Measurements from ENCODE around the gene ZFP64. TPM values are rescaled to one million over a fixed set of nuclear protein-coding genes. Genes with fewer than 3 reads are reported as not detected.

Gene ZFP64
- total RNA-seq, 1 donor from 2014 or later: 23.6 TPM

DNA sequence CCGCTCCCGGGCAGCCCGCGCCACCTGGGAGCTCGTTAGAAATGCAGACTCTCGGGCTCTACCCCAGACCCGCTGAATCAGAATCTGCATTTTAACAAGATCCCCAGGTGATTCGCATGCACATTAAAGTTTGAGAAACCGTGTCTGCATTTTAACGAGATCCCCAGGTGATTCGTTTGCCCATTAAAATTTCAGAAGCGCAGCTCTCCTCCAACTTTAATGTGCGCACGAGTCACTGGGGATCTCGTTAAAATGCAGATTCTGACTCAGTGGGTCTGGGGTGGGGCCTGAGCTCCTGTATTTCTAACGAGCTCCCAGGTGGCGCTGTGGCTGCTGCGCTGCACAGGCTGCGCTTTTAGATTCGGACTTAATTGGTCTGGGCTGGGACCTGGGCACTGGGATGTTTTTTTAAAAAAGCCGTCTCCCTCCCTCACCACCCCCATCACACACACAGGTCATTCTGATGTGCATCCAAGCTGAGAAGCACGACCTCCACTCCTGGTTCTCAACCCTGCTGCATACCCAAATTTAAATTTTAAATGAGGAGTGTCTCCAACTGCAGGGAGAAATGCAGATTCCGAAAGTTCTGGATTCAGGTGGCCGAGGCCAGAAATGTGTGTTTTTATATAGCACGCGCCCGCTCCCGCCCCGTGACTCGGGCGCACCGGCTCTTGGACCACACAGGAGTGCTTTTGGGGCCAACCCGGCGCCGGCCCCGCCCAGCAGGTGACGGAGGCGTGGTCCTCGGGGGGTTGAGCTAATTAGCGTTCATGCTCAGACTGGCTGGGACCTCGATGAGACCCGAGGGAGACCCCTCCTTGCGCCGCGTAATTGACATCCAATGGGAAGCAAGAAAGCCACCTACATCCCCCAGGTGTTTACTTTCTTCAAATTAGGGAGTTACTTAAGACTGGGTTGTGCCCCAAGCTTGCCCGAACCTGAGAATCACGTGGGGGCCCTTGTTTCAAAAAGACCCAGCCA, 85.8 kb downstream of the ZFP64 start:
- Mint-ChIP-seq H3K36me3 (no peaks in the 10 kb centered on the region), H3K27me3 (ENCODE audit: low read depth) (peaks cover 38% of the 10 kb centered on the region), H3K9me3 (no peaks in the 10 kb centered on the region), H3K4me1 (peaks cover 27% of the 10 kb centered on the region), H3K4me3 (peak overlapping the region; percentile 70), H3K27ac (no peak overlapping the region)
- TF ChIP-seq, protein P1, sequence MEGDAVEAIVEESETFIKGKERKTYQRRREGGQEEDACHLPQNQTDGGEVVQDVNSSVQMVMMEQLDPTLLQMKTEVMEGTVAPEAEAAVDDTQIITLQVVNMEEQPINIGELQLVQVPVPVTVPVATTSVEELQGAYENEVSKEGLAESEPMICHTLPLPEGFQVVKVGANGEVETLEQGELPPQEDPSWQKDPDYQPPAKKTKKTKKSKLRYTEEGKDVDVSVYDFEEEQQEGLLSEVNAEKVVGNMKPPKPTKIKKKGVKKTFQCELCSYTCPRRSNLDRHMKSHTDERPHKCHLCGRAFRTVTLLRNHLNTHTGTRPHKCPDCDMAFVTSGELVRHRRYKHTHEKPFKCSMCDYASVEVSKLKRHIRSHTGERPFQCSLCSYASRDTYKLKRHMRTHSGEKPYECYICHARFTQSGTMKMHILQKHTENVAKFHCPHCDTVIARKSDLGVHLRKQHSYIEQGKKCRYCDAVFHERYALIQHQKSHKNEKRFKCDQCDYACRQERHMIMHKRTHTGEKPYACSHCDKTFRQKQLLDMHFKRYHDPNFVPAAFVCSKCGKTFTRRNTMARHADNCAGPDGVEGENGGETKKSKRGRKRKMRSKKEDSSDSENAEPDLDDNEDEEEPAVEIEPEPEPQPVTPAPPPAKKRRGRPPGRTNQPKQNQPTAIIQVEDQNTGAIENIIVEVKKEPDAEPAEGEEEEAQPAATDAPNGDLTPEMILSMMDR (IDR thresholded peaks at IDR 0.05; ENCODE audit: unreplicated experiment): no peak
- DNase-seq (ENCODE audit: low spot score in 2 of 2, unreplicated experiment in 2 of 2): peak in 1 of 2 experiments; percentile 46

- Mint-ChIP-seq H3K36me3 (no peaks in the 10 kb centered on the region), H3K4me1 (peaks cover 27% of the 10 kb centered on the region), H3K27ac (no peak overlapping the region), H3K4me3 (peak overlapping the region; percentile 84), H3K9me3 (no peaks in the 10 kb centered on the region), H3K27me3 (ENCODE audit: low read depth) (peaks cover 38% of the 10 kb centered on the region)
- TF ChIP-seq, protein P1 (IDR thresholded peaks at IDR 0.05; ENCODE audit: unreplicated experiment): no peak
- peak in 1 of 2 experiments; percentile 68 for DNase-seq (ENCODE audit: low spot score in 2 of 2, unreplicated experiment in 2 of 2)
Measured at GRCh38 chr20:52104546-52105441, 86.8 kb downstream of the ZFP64 start.

DNA sequence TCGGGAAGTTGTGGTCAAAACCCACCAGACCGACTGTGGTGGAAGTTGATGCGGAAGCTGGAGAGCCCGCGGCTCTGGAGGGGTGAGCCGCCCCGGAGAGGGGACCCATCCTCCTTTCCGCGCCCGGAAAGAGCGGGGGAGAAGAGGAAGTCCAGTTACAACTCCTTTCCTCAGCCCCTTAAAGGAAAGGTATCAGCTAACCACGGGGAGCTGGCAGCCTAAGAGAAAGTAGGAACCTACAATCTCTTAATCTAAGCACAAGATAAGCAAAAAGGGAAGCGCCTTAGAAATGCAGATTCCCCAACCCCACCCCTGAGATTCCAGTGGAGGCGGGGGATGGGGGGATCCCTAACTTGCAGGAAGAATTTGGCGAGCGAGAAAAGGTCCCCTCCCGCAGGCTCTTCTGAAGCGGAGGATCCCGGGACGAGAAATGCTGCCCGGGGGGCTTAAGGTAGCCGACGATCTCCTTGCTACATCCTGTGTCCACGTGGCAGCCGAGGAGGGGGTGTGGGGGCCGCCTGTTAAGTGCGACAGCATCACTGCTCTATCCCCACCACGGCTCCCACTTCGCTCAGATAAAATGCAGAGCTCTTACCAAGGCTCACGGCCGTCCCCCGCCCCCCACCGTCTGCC, 87.5 kb downstream of the ZFP64 start:
- H3K27me3 Mint-ChIP-seq (ENCODE audit: low read depth): peaks cover 38% of the 10 kb centered on the region
- DNase-seq (ENCODE audit: low spot score in 2 of 2, unreplicated experiment in 2 of 2): no peak
- peaks cover 33% of the 10 kb centered on the region for H3K4me1 Mint-ChIP-seq
- peak overlapping the region; percentile 84 for H3K4me3 Mint-ChIP-seq
- H3K36me3 Mint-ChIP-seq: no peaks in the 10 kb centered on the region
- peak overlapping the region; percentile 59 for H3K27ac Mint-ChIP-seq
- no peaks in the 10 kb centered on the region for H3K9me3 Mint-ChIP-seq
- TF ChIP-seq, protein P1 (IDR thresholded peaks at IDR 0.05; ENCODE audit: unreplicated experiment): no peak

DNA sequence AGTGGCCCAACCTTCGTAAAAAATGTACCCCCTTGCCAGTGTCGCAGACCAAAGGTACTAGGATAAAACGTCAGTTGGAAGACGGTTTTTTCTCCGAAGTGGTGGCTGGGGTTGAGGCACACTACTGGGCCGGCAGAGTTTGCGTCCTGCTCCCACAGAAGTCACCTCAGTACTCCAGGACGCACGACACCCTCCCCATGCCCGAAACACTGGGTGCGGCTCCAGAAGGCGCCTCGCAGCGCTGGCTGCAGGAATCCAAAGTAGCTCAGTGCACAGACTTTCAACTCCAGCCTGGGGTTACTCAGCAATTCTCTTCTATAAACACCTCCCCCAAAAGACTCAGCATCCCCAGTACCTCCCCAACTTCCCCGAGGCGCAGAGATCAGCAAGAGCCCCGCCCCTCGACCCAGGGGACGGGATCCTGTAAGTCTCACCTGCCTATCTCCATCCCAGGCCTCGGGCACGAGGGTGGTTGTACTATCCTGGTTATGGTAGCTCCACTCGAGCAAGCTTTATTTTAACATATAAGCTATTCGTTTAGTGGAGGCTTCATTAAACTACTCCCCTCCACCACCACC, 88.2 kb downstream of the ZFP64 start:
- H3K36me3 Mint-ChIP-seq: no peaks in the 10 kb centered on the region
- H3K27me3 Mint-ChIP-seq (ENCODE audit: low read depth): peaks cover 36% of the 10 kb centered on the region
- DNase-seq (ENCODE audit: low spot score in 2 of 2, unreplicated experiment in 2 of 2): no peak
- peak overlapping the region; percentile 84 for H3K4me3 Mint-ChIP-seq
- peak overlapping the region; percentile 59 for H3K27ac Mint-ChIP-seq
- TF ChIP-seq, protein P1 (IDR thresholded peaks at IDR 0.05; ENCODE audit: unreplicated experiment): no peak
- peaks cover 34% of the 10 kb centered on the region for H3K4me1 Mint-ChIP-seq
- H3K9me3 Mint-ChIP-seq: no peaks in the 10 kb centered on the region

DNA sequence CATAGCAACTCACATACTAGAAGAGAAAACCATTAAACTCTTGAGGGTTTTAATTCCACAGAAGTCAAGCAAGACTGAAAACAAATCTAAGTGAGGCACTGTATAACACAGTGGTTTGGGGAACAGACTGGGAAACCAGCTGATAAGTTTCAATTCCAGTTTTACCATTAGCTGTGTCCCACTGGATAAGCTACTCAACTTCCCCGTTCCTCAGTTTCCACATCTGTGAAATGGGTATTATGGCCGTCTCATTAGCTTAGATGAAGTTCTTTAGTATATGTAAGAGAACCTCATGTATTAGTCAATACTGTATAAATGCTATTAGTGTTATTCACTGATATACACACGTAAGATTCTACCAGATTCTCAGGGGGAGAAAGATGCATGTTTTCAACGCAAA, 89.0 kb downstream of the ZFP64 start:
- H3K27me3 Mint-ChIP-seq (ENCODE audit: low read depth): peaks cover 36% of the 10 kb centered on the region
- DNase-seq (ENCODE audit: low spot score in 2 of 2, unreplicated experiment in 2 of 2): no peak
- H3K9me3 Mint-ChIP-seq: no peaks in the 10 kb centered on the region
- H3K4me3 Mint-ChIP-seq: peak overlapping the region; percentile 25
- peaks cover 34% of the 10 kb centered on the region for H3K4me1 Mint-ChIP-seq
- no peaks in the 10 kb centered on the region for H3K36me3 Mint-ChIP-seq
- H3K27ac Mint-ChIP-seq: no peak overlapping the region
- TF ChIP-seq, protein P1 (IDR thresholded peaks at IDR 0.05; ENCODE audit: unreplicated experiment): no peak
